Testis (tissue), 2 donors: ENCODE measurements around the gene SLF2.

Source experiments
- CTCF ChIP-seq, 3 experiments: fragments of 450-650 bp in 2 of 3; fragments of 200-600 bp in 1 of 3; sonication (generic) in 1 of 3; IDR thresholded peaks; one replicate each; pipeline ENCODE4 v1.5.1; 2016 to 2019; ENCODE audit warnings: antibody characterized with exemption in 3 of 3, mild to moderate bottlenecking in 2 of 3, moderate library complexity in 1 of 3
- POLR2A ChIP-seq: fragments of 450-650 bp; IDR thresholded peaks from one replicate; pipeline ENCODE4 v1.6.1; 2017; ENCODE audit warnings: antibody characterized with exemption, mild to moderate bottlenecking, moderate library complexity

- TF ChIP-seq CTCF (IDR thresholded peaks at IDR 0.05), result no peak
- no peak for TF ChIP-seq POLR2A
Measured at GRCh38 chr10:101000915-101001658, 88.3 kb downstream of the SLF2 start.
